ENCODE data around the gene B3GNT8.
A peak's percentile ranks its signal among the peaks of the same experiment; 100 is the strongest.
"Not testable (repeated sequence)": the region's sequence is repeated elsewhere in the genome, so short reads cannot be mapped to it uniquely, and the experiment has no call there.

B3GNT8 gene

DNA sequence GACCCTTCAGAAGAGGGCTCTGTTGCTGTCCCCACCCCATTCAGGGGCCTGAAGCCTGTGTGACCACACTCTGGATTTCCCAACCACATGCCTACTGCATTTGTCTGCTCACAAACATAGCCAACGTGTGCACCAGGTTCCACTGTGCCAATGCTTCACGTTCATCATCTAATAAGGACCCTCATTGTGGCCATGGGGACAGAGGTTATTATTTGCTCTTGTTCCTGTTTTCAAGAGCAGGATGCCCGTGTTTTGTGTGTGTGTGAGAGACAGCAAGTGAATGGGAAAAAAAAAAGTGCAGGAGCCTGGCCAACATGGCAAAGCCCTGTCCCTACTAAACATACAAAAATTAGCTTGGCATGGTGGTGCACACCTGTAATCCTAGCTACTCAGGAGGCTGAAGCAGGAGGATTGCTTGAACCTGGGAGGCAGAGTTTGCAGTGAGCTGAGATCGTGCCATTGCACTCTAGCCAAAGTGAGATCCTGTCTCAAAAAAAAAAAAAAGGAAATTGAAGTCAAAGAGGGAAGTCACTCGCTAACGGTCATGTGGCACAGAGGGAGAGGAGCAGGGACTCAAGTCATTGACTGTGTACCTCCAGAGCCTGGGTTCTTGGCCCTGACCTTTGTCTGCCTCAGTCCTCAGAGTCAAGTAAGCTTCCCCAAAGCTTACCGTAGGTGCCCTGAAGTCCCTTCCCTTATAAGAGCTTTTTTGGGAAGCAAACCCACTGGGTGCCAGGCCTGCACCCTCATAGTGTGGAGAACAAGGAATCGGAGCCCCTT lies 6.9 kb downstream of the B3GNT8 start:
- FAIRE-seq (no peak), DNase-seq (ENCODE audit: insufficient read length, low spot score) (no peak)

DNA sequence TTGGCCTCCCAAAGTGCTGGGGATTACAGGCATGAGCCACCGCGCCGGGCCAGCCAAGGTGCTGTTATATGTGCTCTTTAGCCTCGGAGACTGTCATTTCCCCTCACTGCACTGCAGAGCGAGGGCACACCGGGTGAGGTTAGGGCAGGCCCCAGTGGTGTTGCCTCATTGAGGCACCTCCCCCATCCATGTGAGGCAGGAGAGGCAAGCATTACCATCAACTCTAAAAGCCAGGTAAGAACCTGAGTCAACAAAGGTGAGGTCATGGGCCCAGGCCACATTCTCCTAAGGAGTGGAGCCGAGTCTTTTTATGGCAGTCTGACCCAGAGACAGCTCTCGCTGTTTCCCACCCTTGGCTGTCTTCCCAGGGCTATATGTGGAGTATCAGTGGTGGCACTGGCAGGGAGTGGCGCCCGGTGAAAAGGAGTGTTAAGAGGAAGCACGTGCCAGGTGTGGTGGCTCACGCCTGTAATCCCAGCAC lies 10.9 kb downstream of the B3GNT8 start:
- DNase-seq (ENCODE audit: insufficient read length, low spot score) = no peak
- FAIRE-seq = no peak

DNA sequence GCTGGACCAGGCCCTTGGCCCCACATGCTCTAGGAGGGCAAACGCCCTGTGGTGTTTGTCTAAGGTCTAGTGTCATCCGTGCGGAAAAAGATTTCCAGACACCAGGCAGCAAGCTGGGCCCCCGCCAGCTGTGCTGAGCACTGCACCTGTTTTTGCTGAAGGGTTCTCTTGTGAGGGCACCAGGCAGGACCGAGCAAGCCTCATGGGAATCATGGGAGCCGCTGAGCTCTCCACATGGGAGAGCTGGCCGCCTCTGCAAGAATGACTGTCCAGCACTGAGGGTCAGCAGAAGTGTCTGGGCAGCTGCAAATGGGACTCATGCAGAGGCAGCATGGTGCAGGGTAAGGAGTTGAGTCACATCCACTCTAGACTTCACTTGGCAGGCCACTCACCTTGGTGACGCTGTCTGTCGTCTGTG lies 12.0 kb downstream of the B3GNT8 start:
- FAIRE-seq = no peak
- DNase-seq (ENCODE audit: insufficient read length, low spot score) = no peak

DNA sequence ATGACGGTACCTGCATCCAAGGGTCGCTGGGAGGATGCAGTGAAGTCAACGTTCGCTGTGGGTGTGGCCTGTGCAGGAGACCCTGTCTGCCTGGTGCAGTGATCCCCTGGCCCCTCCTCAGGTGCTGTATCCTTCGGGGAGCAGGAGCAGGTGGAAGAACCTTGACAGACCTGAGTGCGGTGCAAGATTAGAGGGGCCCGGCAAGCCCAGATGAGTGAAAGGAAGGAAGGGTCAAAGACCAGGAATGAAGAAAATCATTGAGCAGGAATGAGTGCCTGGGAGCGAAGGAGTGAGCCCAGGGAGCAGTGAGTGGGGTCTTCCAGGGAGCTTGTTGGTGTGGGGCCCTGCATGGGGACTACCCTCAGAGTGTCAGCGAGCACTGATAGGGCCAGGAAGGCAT lies 12.7 kb downstream of the B3GNT8 start:
- FAIRE-seq (no peak), DNase-seq (ENCODE audit: insufficient read length, low spot score) (no peak)

DNA sequence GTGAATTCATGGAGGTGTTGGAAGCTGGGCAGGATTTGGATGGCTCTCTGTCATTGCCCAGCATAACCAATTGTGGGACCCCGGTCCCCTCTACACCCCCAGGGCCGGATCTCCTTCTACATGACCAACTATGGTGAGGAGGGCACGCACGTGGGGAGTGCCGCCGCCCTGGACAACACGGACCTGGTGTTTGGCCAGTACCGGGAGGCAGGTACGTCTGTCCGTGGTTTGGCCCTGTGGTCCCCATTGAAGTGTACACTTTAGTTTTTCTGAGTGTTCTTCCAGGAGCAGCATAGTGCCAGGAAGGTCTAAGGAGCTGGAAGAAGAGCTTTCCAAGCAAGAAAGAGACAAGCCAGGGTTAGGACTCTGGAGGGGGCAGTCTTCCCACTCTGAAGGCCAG lies 13.2 kb downstream of the B3GNT8 start:
- FAIRE-seq (no peak), DNase-seq (ENCODE audit: insufficient read length, low spot score) (no peak)

DNA sequence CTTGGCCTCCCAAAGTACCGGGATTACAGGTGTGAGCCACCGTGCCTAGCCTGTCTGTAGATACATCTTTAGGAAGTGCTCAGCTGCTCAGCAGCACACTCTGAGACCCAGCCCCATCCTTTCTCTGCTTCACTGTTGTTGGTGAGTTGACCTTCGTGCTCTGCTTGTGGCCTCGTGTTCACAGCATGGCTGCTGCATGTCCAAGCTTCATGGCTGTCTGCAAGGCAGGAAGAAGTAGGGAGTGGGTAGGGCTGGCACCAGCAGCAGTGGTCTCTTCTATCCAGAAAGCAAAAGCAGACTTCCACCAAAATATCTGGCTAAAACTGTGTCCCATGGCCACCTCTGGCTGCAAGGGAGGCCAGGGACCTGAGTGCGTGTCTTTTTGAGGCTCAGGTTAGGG lies 14.2 kb downstream of the B3GNT8 start:
- DNase-seq (ENCODE audit: insufficient read length, low spot score) (no peak), FAIRE-seq (peak; percentile 48)

DNA sequence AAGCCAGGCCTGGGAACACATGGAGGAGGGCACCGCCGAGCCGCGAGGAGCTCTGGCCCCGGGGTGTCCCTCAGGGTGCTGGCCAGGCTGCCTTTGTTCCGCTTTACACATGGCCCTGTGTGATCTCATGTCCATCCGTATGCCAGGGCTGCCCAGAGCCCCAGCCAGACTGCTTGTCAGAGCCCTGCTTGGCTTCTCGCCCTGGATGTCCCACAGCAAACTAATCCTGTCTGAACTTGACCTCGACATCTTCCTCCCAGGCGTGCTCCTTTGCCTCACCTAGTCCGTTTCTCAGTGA lies 15.3 kb downstream of the B3GNT8 start:
- DNase-seq (ENCODE audit: insufficient read length, low spot score) = no peak
- FAIRE-seq = no peak

DNA sequence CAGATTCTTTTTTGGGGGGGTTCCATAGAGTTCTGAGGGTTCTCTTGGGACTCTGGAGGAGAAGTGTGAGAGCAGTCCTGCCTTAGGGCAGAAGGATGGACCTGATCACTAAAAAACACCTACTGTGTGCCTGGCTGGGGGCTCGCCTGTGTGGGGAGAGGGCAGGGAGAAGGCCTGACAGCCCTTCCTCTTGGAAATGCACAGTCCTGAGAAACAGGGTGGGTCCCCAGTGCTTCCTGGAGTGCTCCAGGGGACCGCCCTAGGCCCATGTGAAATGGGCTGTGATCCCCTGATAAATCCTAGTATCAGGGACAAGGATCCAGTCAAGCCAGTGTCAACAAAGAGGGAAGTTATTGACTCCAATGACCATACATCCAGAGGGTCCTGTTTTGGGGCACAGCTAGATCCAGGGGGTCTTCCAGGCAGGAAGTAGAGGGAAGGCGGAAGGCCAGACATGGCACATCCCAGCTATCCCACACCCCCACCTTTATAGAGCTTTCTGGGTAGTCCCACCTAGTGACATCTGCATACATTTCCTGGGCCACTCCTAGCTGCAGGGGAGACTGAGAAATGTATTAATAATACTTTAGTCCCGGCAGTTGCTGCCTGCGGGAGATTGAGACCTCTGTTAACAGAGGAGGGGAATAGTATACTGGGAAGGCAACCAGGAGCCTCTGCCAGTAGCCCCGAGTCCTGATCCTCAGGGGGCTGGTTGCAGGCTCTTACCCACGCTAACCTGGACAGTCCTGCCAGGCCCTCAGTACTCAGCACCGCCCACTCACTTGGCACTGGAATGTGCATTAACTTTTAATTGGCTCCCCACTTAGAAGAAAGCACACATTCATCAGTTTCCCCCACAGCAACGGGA lies 15.8 kb downstream of the B3GNT8 start:
- DNase-seq (ENCODE audit: insufficient read length, low spot score) = no peak
- no peak for FAIRE-seq

DNA sequence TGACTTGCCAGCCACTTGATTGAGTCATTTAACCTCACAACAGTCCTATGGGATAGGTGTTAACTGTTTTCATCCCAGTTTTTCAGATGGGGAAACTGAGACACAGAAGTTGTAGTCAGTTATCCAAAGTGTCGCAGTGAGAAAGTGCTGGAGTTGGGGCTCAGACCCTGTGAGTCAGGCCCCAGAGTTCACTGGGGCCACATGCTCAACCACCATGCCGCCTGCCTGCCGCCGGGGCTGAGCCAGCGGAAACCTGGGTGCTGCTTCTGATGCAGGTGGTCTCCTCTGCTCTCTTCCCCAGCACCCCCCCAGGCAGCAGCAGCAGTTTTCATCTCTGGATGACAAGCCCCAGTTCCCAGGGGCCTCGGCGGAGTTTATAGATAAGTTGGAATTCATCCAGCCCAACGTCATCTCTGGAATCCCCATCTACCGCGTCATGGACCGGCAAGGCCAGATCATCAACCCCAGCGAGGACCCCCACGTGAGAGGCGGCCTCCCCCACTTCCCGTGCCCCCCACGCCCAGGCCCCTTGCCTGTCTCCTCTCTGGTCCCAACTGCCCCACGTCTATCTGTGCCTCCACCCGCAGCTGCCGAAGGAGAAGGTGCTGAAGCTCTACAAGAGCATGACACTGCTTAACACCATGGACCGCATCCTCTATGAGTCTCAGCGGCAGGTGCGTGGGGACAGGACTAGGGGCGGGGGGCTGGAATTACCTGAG lies 16.7 kb downstream of the B3GNT8 start:
- FAIRE-seq = no peak
- DNase-seq (ENCODE audit: insufficient read length, low spot score) = no peak

DNA sequence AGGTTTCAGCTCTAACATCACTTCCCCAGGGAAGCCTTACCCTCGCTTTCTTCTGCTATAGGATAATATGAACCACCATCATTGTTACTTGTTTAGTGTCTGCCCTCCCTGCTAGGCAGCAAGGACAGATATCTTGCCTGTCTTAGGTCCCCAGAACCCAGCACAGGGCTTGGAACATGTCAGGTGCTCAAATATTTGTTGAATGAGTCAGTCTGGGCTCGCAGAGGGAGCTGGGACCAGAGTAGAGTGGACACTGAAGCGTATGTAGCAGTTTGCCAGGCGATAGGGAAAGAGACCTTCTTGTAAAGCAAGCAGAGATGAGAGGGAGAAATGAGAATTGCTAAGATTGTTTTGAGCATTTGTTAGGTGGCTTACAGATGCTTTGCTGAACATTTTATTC lies 17.9 kb downstream of the B3GNT8 start:
- FAIRE-seq (no peak), DNase-seq (ENCODE audit: insufficient read length, low spot score) (peak; percentile 30)

DNA sequence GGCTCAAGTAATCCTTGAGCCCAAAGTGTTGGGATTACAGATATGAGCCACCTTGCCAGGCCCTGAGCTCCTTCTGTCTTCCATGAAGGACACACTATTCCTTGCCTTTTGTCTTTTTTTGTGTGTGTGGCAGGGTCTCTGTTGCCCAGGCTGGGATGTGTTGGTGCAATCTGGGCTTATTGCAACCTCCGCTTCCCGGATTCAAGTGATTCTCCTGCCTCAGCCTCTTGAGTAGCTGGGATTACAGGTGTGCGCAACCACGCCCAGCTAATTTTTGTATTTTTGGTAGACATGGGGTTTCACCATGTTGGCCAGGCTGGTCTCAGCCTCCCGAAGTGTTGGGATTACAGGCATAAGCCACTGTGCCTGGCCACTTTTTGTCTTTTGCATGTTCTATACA lies 18.3 kb downstream of the B3GNT8 start:
- not testable (repeated sequence) for FAIRE-seq

DNA sequence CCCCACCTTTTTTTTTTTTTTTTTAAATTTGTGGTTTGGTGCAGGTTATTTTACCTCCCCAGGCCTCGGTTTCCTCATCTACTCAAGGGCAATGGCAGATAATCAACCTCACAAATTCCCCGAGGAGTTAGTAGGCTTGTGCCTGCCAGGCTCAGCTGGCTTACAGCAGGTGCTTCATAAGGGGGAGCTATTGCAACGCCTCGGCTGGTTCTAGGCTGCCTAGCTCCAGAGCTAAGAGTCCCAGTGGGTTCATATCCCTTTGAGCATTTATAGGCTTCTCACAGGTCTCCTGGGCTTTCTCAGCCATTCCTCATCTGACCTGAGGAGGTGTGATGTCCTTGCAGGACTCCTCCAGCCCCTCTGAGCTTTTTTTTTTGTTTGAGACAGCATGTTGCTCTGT lies 18.9 kb downstream of the B3GNT8 start:
- DNase-seq (ENCODE audit: insufficient read length, low spot score) (no peak), FAIRE-seq (no peak)

More for the DNA sequence above, 18.3 kb downstream of the B3GNT8 start:
- not testable (repeated sequence) for DNase-seq (ENCODE audit: insufficient read length, low spot score)

DNA sequence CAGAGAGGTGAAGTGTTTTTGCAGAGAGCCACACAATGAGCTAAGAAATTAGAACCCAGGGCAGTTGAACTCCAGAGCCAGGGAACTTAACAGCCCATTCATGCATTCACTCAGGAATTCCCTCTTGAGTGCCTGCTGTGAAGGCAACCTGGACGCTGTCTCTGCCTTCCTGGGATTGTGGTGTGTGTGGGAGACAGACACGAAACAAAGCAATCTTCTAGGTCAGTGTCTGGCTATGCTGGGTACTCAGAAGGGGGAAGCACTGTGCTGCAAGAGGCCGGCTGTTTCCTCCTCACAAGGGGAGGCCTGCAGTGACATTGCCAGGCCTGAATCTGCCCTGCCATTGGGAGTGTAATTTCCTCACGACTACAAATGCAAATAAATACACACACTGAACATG lies 19.9 kb downstream of the B3GNT8 start:
- FAIRE-seq (no peak), DNase-seq (ENCODE audit: insufficient read length, low spot score) (no peak)

DNA sequence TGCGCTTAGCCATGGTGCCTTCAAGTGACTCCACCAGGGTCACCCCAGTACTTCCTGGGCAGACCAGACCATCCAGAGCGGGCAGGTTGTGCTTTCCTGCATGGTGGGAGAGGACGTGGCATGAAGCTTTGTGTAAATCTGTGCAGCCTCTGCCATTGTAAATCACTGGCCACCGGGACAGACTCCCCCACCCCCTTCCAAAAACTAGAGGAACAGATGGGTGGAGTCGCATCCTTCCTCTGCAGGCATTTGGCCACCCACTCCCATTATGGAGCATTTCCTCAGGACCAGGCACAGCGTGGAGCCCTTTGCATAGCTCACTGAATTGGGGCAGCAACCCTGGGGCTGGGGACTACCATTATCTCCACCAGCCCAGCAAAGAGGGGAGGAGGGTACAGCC lies 21.4 kb downstream of the B3GNT8 start:
- DNase-seq (ENCODE audit: insufficient read length, low spot score) (no peak), FAIRE-seq (no peak)

DNA sequence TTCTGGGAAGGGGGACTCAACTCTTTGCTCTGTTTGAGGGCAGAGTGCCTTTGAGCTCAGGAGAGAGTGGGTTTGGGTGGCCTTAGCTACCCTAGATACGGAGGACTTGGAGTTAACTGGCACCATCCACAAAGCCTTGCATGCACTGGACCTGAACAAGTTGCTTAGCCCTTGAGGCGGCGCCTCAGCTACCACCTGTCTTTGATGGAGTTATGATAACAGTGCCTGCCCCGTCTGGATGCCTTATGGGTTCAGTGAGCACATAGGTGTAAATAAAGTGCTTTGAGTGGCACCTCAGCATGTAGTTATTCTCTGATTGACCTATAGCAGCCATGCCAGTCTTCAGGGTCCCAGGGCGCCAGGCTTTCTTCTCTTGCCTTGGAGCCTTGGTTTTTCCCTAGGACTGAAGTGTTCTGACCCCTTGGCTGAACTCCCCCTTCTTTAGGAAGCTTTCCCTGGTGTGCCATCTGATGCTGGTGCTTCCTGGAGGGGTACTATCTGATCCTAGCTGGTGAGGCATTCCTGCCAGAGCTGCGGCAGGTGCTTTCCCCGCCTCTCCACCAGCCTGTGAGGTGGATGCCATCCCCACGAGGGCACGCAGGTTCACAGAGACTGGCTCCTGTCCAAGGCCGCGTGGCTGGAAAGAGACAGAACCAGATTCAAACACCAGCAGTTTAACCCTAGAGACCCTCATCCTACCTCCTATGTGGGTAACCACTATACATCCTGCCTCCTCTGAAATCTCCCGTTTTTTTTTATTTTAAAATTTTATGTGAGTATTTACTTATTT lies 23.8 kb downstream of the B3GNT8 start:
- FAIRE-seq (no peak), DNase-seq (ENCODE audit: insufficient read length, low spot score) (no peak)

DNA sequence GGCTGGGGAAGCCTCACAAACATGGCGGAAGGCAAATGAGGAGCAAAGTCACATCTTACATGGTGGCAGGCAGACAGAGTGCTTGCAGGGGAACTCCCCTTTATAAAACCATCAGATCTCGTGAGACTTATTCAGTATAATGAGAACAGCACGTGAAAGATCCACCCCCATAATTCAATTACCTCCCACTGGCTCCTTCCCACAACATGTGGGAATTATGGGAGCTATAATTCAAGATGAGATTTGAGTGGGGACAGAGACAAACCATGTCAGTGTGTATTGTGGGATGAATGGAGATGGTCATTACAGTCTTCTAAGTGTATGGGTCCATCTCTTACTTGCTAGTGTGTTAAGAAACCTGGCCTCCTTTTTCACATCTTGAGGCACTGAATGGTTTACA lies 25.2 kb downstream of the B3GNT8 start:
- DNase-seq (ENCODE audit: insufficient read length, low spot score) (no peak), FAIRE-seq (no peak)

DNA sequence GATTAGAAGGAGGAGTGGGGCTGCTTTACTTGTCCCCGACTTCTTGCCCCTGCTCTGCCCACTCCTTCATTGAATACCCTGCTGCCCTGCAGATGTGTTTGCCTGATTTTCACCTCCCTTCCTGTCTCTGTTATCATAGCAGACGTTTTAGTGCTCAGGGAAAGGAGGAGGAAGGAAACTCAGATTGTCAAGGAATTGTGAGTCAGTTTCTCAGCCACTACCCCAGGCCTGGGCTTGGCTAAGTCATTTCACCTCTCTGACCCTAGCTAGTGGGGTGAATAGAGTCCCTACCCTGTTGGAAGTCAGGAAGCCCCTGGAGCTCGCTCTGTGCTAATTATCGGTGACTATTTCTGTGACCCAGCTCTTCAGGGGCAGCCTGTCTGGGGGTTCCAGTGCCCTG lies 25.7 kb downstream of the B3GNT8 start:
- DNase-seq (ENCODE audit: insufficient read length, low spot score) (no peak), FAIRE-seq (no peak)

DNA sequence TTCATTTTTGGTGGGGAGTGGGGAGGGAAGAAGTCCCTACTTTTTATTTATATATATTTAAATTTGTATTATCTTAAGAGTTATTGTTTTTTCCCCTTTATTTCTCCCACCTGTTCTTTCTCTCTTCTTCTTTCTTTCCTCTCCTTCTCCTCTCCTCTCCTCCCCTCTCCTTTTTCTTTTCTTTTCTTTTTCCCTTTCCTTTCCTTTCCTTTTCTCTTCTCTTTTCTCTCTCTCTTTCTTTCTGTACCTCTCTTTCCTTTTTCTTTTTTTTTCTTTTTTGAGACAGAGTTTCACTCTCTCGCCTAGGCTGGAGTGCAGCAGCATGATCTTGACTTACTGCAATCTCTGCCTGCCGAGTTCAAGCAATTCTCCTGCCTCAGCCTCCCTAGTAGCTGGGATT lies 27.6 kb downstream of the B3GNT8 start:
- DNase-seq (ENCODE audit: insufficient read length, low spot score) (no peak), FAIRE-seq (no peak)

DNA sequence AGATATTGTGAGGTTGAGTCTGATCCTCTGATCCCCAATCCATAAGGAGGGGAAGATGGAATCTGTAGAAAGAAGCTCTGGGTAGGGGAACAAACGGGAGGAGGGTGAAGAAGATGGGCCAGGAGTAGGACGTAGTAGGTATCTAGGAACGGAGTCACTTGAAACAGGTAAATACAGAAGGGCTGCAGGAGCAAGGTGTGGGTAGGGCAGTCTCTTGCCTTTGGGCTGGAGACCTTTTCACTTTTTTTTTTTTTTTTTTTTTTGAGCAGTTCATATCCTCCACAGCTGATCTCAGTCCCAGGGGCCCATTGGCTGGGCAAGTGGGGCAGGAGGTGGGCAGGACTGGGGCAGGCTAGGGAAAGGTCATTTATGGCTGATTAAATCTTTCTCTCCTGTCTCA lies 28.1 kb downstream of the B3GNT8 start:
- DNase-seq (ENCODE audit: insufficient read length, low spot score) = no peak
- FAIRE-seq = no peak

DNA sequence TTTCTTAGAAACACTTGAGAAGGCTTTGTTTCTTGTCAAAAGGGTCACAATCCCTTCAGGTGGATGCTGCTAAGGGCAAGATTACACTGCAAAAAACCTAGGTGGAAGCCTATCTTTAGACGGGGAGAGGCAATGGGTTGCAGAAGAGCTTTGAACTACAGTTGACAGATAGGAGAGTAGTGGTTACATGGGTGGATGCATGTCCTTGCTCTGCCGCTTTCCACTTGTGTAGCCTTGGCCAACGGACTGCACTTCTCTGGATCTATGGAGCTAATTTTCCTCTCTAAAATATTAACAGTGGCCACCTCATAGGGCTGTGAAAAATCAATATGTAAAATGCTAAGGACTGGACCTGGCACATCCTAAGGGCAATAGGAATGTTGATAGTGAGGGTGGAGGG lies 28.6 kb downstream of the B3GNT8 start:
- FAIRE-seq = no peak
- no peak for DNase-seq (ENCODE audit: insufficient read length, low spot score)

DNA sequence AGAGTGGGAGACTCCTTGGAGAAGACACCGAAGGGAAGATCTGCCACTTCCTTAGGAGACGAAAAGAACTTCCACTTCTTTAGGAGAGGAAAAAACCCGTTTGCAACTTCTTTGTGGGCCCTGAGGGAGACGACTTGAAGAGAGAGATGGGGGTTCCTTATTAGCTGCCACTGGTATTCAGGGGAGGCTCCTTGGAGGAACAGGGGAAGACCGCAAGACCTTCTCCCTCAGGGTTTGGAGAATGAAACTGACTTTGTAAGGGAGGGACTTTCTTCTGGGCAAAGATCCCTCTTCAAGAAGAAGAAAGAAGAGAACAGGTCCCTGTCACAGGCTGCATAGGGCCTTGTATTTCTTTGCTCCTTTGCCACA lies 29.1 kb downstream of the B3GNT8 start:
- FAIRE-seq = no peak
- DNase-seq (ENCODE audit: insufficient read length, low spot score) = no peak
